Mesothelial cell of epicardium (in vitro differentiated cells): ENCODE results near the gene MYLK4. TPM values are rescaled to one million over a fixed set of nuclear protein-coding genes. Genes with fewer than 3 reads are reported as not detected.

Experiments used
- DNase-seq, 2 experiments: peaks; one replicate each; pipeline ENCODE4 v3.0.0; 2021; ENCODE audit warnings: low spot score in 2 of 2; ENCODE audit not compliant: unreplicated experiment in 2 of 2
- H3K27ac Mint-ChIP-seq: 2 replicates; pipeline ENCODE4 v1.8.0; 2021; ENCODE audit warnings: mixed read lengths
- H3K27me3 Mint-ChIP-seq: 2 replicates; pipeline ENCODE4 v1.8.0; 2021; ENCODE audit warnings: low read depth, mixed read lengths
- H3K36me3 Mint-ChIP-seq: 2 replicates; pipeline ENCODE4 v1.8.0; 2021; ENCODE audit warnings: mixed read lengths
- H3K4me1 Mint-ChIP-seq: 2 replicates; pipeline ENCODE4 v1.8.0; 2021; ENCODE audit warnings: mixed read lengths
- H3K4me3 Mint-ChIP-seq: 2 replicates; pipeline ENCODE4 v1.8.0; 2021; ENCODE audit warnings: mild to moderate bottlenecking, moderate library complexity, mixed read lengths
- H3K9me3 Mint-ChIP-seq: 2 replicates; pipeline ENCODE4 v1.8.0; 2021; ENCODE audit warnings: mixed read lengths
- total RNA-seq: library from RNA; stranded (reverse); gene quantifications from 3 replicates; pipeline ENCODE4 v1.2.1, GENCODE V29; 2021
- TF ChIP-seq, protein P1 (sequence below): fragments of 200-600 bp; sonication (generic); IDR thresholded peaks from one replicate; pipeline ENCODE4 v1.5.0; 2021; ENCODE audit warnings: antibody characterized with exemption; ENCODE audit not compliant: unreplicated experiment

MYLK4 gene
- total RNA-seq, 1 donor from 2014 or later, result 0.89 TPM

DNA sequence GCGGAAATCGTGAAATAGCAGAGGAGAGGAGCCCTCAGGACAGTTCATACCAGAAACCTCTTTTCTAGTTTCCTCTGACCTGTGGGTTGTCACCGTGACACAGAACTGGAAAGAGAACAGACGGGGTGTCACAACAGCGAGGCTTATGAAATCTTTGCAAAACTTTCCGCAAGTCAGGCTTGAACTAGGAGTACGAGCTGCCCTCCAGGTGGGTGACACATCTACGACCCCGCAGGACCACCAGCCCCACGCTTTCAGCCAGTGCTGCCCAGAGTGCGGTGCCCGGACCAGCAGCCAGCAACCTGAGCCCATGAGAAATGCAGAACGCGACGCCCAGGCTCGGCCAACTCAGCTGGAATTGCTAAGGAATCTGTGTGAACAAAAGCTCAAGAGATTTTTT lies 45.2 kb upstream of the MYLK4 start:
- Mint-ChIP-seq H3K9me3 (no peaks in the 10 kb centered on the region), H3K27me3 (no peaks in the 10 kb centered on the region), H3K36me3 (peaks cover 3% of the 10 kb centered on the region), H3K4me1 (peaks cover 32% of the 10 kb centered on the region), H3K27ac (no peak overlapping the region), H3K4me3 (no peak overlapping the region)
- DNase-seq, result no peak
- TF ChIP-seq, protein P1, sequence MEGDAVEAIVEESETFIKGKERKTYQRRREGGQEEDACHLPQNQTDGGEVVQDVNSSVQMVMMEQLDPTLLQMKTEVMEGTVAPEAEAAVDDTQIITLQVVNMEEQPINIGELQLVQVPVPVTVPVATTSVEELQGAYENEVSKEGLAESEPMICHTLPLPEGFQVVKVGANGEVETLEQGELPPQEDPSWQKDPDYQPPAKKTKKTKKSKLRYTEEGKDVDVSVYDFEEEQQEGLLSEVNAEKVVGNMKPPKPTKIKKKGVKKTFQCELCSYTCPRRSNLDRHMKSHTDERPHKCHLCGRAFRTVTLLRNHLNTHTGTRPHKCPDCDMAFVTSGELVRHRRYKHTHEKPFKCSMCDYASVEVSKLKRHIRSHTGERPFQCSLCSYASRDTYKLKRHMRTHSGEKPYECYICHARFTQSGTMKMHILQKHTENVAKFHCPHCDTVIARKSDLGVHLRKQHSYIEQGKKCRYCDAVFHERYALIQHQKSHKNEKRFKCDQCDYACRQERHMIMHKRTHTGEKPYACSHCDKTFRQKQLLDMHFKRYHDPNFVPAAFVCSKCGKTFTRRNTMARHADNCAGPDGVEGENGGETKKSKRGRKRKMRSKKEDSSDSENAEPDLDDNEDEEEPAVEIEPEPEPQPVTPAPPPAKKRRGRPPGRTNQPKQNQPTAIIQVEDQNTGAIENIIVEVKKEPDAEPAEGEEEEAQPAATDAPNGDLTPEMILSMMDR, result no peak

DNA sequence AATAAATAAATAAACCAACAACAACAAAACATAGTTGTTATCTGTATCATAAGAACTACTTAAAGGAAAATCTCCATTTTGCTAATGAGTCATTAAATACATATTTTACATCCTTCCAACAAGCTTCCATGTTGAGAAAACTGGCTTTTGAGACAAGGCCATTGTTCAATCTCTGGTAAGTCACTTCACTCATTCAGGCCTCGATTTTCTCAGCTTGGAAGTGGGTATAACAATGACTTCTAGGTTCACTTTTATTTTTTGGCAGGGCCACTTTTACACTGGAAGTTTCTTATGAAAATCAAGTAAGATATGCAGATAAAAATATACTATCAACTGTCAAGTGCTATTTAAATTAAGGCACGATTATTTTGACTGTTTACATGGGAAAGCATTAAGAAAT lies 44.4 kb upstream of the MYLK4 start:
- no peak overlapping the region for H3K27ac Mint-ChIP-seq
- no peak overlapping the region for H3K4me3 Mint-ChIP-seq
- H3K36me3 Mint-ChIP-seq, result peaks cover 3% of the 10 kb centered on the region
- TF ChIP-seq, protein P1, result no peak
- no peaks in the 10 kb centered on the region for H3K9me3 Mint-ChIP-seq
- H3K4me1 Mint-ChIP-seq, result peaks cover 37% of the 10 kb centered on the region
- H3K27me3 Mint-ChIP-seq, result no peaks in the 10 kb centered on the region
- no peak for DNase-seq

DNA sequence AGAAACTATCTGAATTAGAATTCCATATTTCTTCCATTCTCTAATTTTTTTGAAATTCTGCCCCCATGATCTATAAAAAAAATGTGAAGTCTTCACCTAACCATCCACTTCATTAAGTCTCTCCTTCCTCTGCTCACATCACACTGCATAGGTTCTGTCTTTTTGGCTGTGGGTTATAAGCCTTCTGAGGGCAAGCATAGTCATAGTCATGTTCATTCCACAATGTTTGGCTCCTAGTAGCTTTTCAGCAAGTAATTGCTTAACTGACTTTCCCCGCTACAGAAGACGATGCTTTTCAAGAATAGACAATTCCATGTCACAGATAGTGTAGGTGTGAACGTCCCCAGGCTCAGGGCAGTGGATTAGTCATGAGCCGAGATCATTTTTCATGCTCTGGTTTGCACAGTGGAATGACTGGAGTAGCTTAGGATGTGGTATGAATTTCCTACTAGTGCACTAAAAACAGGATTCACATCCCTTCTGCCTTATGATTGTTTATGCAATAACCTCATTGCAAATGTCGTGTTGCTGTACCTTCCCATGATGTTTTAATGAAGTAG lies 43.5 kb upstream of the MYLK4 start:
- no peak for DNase-seq
- Mint-ChIP-seq H3K4me3 (no peak overlapping the region), H3K4me1 (peaks cover 32% of the 10 kb centered on the region), H3K27me3 (no peaks in the 10 kb centered on the region), H3K9me3 (no peaks in the 10 kb centered on the region), H3K36me3 (peaks cover 3% of the 10 kb centered on the region), H3K27ac (no peak overlapping the region)
- TF ChIP-seq, protein P1, result no peak

DNA sequence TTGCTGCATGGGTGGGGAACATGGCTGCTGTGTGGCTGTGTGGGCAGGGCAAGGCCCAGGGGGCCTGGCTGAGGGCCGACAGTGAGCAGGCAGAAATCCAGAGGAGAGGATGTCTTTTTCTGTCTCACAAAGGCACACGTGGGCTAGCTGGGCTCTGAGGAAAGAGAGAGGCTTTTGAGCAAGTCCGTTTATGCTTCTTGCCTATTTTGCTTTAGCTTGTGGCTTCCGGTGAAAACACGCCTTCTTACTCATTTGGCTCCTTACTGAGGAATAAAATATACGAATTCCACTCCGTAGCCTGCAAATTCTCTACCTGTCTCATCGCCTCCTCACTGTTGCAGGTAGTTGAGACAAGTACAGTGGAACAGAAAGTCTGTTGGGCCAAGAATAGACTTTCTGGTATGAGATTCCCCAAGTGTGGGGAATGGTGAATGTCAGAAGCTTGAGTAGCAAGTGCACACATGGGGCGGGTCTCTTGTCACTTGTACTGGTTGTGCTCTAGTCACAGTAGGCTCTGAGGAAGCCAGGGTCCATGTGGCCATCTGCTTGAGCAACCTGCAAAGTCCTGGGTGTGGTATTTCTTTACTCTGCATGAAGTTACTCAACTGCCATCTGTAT lies 42.9 kb upstream of the MYLK4 start:
- Mint-ChIP-seq H3K27me3 (no peaks in the 10 kb centered on the region), H3K4me1 (peaks cover 30% of the 10 kb centered on the region), H3K27ac (no peak overlapping the region), H3K9me3 (no peaks in the 10 kb centered on the region), H3K36me3 (peaks cover 3% of the 10 kb centered on the region), H3K4me3 (no peak overlapping the region)
- TF ChIP-seq, protein P1, result no peak
- DNase-seq, result no peak

DNA sequence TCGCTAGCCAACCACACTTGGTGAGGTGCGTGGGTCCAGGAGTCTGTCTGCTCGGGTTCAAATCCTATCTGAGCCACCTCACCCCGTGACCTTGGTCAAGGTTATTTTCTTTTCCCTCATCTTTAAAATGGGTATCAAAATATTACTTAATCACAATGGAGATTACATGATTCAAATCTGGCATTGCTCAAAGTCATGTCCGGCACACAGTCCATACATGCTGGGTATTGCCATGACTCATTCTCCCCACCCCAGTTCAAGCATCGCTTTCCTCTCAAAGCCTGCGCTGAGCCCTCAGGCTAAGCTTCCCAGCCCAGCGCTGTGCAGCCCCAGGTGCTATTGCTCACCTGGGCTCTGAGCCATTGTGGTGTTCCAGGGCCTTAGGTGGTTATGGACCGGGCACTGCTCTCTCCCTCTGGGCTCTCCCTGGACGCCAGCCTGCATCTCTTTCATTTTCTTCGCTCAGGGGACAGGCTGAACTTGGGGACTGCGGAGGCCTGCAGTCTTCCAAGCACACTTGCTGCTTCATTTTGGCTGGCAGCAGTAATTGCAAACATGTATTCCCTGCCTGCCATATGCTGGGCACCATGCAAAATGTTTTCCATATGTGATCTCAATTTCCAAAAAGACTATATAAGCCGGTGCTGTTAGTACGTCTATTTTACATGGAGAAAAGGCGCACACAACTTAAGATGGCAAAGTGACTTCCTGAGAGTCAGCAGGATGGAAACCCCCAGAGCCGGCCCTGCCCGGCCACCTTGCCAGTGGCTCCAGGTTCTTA lies 41.8 kb upstream of the MYLK4 start:
- peaks cover 19% of the 10 kb centered on the region for H3K4me1 Mint-ChIP-seq
- DNase-seq, result no peak
- TF ChIP-seq, protein P1, result no peak
- H3K27me3 Mint-ChIP-seq, result no peaks in the 10 kb centered on the region
- no peak overlapping the region for H3K4me3 Mint-ChIP-seq
- no peaks in the 10 kb centered on the region for H3K9me3 Mint-ChIP-seq
- H3K27ac Mint-ChIP-seq, result no peak overlapping the region
- H3K36me3 Mint-ChIP-seq, result peaks cover 8% of the 10 kb centered on the region
